A673 (cell line): ENCODE measurements around the gene ANTXRL. TPM values are rescaled to one million over a fixed set of nuclear protein-coding genes. Genes with fewer than 3 reads are reported as not detected.
"Not testable (repeated sequence)": the region's sequence is repeated elsewhere in the genome, so short reads cannot be mapped to it uniquely, and the experiment has no call there.

ENCODE experiments used
- BruUV-seq: library from RNA; stranded (reverse); fragments of 400-500 nt; replicated peaks from 2 replicates; lab custom pipeline; 2021; lab: Mats Ljungman, UMichigan
- CTCF ChIA-PET: fragments of 300-600 bp; sonication (Branson Sonifier 250); formaldehyde crosslinking; loops from one replicate; lab custom pipeline; 2022; ENCODE audit warnings: antibody characterized with exemption; lab: Charles Lee
- POLR2A ChIA-PET: fragments of 300-600 bp; sonication (Branson Sonifier 250); formaldehyde crosslinking; loops from one replicate; lab custom pipeline; 2022; ENCODE audit warnings: antibody characterized with exemption; ENCODE audit not compliant: low non-redundant PET; lab: Charles Lee
- DNase-seq: peaks from one replicate; pipeline ENCODE4 v3.0.0-alpha.2; 2015; ENCODE audit warnings: low spot score
- H3K27ac ChIP-seq: fragments of 200-600 bp; sonication (generic); 2 replicates; pipeline ENCODE4 v1.5.1; 2016; ENCODE audit warnings: mixed run types, low read depth, mild to moderate bottlenecking, mixed read lengths, antibody characterized with exemption, low read length; ENCODE audit not compliant: poor library complexity, severe bottlenecking
- H3K27me3 ChIP-seq: fragments of 200-600 bp; sonication (generic); replicated peaks from 2 replicates; pipeline ENCODE4 v1.6.1; 2017; ENCODE audit warnings: mixed run types, low read depth, mild to moderate bottlenecking, mixed read lengths, antibody characterized with exemption, low read length; ENCODE audit not compliant: insufficient read depth, poor library complexity
- H3K36me3 ChIP-seq: fragments of 200-600 bp; sonication (generic); 2 replicates; pipeline ENCODE4 v1.6.1; 2016; ENCODE audit warnings: mixed run types, mild to moderate bottlenecking, mixed read lengths, antibody characterized with exemption, low read length; ENCODE audit not compliant: insufficient read depth, poor library complexity, severe bottlenecking
- H3K4me1 ChIP-seq: fragments of 200-600 bp; sonication (generic); 2 replicates; pipeline ENCODE4 v1.6.1; 2017; ENCODE audit warnings: mixed run types, mild to moderate bottlenecking, mixed read lengths, antibody characterized with exemption, low read length; ENCODE audit not compliant: insufficient read depth, poor library complexity, severe bottlenecking
- H3K4me3 ChIP-seq: fragments of 200-600 bp; sonication (generic); 2 replicates; pipeline ENCODE4 v1.5.1; 2016; ENCODE audit warnings: low read depth, mixed run types, mild to moderate bottlenecking, mixed read lengths, low read length; ENCODE audit not compliant: poor library complexity, severe bottlenecking
- H3K9me3 ChIP-seq: fragments of 200-600 bp; sonication (generic); 2 replicates; pipeline ENCODE4 v1.6.1; 2016; ENCODE audit warnings: mixed run types, low read depth, mild to moderate bottlenecking, mixed read lengths, antibody characterized with exemption, low read length; ENCODE audit not compliant: poor library complexity, severe bottlenecking
- EZH2 ChIP-seq: fragments of 200-600 bp; sonication (generic); IDR thresholded peaks from 2 replicates; pipeline ENCODE4 v1.6.1; 2017; ENCODE audit warnings: borderline replicate concordance, low read depth, mild to moderate bottlenecking, mixed read lengths, antibody characterized with exemption, low read length; ENCODE audit not compliant: poor library complexity, severe bottlenecking
- intact Hi-C: fragments of 100-400 bp; cut with micrococcal nuclease; formaldehyde crosslinking; loops from one replicate; pipeline ENCODE4 v1.10.0; 2022; ENCODE audit not compliant: unreplicated experiment
- total RNA-seq: library from RNA; stranded (reverse); gene quantifications from 2 replicates; pipeline ENCODE4 v1.2.3, GENCODE V29; 2021
- TF ChIP-seq, protein P1 (sequence below): fragments of 300-800, 200-600 bp; sonication (generic); conservative IDR thresholded peaks from 2 replicates; pipeline ENCODE4 v1.5.1; 2017; ENCODE audit warnings: low read depth, mild to moderate bottlenecking, antibody characterized with exemption, low read length, moderate library complexity, mixed read lengths

Gene ANTXRL
- total RNA-seq, 1 experiment from 2014 or later: not detected

DNA sequence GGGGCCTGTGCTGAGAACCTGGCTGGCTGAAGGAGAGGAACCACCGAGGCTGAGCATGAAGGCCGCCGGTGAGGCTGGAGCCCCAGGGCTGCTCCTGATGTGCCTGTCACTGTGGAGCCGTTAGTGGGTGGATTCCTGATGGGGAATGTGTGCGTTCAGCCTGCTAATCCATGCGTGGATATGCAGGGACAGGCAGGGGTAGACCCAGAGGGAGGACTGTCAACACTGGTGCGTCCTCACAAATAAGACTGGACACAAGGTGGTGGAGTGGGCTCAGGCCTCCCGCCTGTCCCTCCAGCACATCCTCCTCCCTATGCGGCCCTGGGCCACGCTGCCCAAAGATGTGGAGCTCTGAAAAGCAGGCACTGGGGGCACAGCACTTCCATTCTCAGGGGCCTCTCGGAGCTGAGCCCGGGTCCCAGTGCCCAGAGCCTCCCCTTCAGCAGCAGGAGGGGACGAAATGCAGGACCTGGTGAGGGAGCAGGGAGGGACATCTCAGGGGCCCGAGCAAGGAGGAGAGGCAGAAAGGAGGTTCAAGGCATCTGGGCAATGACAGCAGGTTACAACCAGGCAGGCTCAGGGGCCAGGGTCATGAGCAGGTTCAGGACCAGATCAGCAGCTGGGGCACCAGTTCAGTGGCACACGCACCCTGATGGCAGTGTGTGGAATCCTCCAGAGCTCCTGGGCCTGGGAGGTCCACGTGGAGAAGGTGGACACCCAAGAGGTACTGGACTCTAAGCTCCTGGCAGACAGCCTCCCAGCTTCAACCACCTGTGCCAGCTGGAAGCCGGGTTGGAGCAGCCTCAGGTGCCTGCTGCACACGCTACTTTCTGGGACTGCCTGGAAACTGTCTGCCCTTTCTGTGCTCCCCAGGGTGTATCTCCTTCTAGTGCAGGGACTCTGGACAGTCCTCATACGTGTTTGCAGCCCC lies 33.5 kb upstream of the ANTXRL start:
- no TSS peak for BruUV-seq
- H3K4me1 ChIP-seq: no peaks in the 10 kb centered on the region
- H3K36me3 ChIP-seq: no peaks in the 10 kb centered on the region
- ChIA-PET CTCF (no interaction called here), POLR2A (no interaction called here)
- intact Hi-C loops: no loop called here
- TF ChIP-seq, protein P1, sequence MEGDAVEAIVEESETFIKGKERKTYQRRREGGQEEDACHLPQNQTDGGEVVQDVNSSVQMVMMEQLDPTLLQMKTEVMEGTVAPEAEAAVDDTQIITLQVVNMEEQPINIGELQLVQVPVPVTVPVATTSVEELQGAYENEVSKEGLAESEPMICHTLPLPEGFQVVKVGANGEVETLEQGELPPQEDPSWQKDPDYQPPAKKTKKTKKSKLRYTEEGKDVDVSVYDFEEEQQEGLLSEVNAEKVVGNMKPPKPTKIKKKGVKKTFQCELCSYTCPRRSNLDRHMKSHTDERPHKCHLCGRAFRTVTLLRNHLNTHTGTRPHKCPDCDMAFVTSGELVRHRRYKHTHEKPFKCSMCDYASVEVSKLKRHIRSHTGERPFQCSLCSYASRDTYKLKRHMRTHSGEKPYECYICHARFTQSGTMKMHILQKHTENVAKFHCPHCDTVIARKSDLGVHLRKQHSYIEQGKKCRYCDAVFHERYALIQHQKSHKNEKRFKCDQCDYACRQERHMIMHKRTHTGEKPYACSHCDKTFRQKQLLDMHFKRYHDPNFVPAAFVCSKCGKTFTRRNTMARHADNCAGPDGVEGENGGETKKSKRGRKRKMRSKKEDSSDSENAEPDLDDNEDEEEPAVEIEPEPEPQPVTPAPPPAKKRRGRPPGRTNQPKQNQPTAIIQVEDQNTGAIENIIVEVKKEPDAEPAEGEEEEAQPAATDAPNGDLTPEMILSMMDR: no peak
- TF ChIP-seq EZH2: no peak
- no peak for DNase-seq
- H3K27ac ChIP-seq: no peak overlapping the region
- H3K27me3 ChIP-seq: no peaks in the 10 kb centered on the region
- no peak overlapping the region for H3K4me3 ChIP-seq
- H3K9me3 ChIP-seq: no peaks in the 10 kb centered on the region

DNA sequence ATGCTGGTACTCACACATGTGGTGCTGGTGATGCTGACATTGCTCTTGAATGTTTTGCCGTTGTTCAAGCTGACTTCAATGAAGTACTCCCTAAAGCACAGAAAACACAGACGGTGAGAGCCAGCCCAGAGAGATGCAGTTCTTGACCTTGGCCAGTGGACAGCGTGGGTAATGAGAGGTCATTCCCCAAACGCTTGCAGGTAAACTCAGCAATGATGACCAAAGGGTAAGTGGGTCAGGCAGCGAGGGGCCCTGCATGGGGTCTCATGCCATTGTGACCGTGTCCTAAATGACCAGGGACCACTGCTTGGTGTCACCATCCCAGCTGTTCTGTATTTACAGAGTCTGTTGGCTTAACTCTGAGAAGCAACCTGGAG lies 32.8 kb upstream of the ANTXRL start:
- no peaks in the 10 kb centered on the region for H3K9me3 ChIP-seq
- ChIA-PET CTCF (no interaction called here), POLR2A (no interaction called here)
- DNase-seq: no peak
- TF ChIP-seq, protein P1: no peak
- no peak for TF ChIP-seq EZH2
- H3K27me3 ChIP-seq: no peaks in the 10 kb centered on the region
- H3K36me3 ChIP-seq: no peaks in the 10 kb centered on the region
- H3K4me1 ChIP-seq: no peaks in the 10 kb centered on the region
- BruUV-seq: no TSS peak
- intact Hi-C loops: no loop called here
- H3K27ac ChIP-seq: no peak overlapping the region
- H3K4me3 ChIP-seq: no peak overlapping the region

DNA sequence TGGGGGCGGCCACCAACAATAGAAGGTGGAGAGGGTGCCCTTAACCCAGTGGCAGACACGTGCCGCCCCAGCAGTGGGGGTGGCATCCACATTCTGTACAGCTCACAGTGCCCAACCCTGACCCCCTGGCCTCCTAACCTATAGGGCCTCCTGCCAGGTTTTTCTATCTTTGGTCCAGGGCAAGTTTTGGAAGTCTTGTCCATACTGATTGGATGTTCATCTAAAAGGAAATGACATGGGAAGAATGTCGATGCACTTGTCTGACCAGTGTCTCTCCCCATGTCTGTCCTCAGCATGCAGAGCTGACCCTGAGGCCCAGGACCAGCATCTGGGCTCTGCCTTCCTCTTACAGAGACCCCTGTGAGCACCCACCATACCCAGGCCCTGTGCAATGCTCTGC lies 32.3 kb upstream of the ANTXRL start:
- Histone ChIP-seq H3K4me3 (no peak overlapping the region), H3K27ac (no peak overlapping the region), H3K36me3 (no peaks in the 10 kb centered on the region), H3K27me3 (no peaks in the 10 kb centered on the region), H3K4me1 (no peaks in the 10 kb centered on the region), H3K9me3 (no peaks in the 10 kb centered on the region)
- ChIA-PET CTCF (no interaction called here), POLR2A (no interaction called here)
- TF ChIP-seq EZH2: no peak
- TF ChIP-seq, protein P1: no peak
- no TSS peak for BruUV-seq
- DNase-seq: no peak
- intact Hi-C loops: no loop called here

DNA sequence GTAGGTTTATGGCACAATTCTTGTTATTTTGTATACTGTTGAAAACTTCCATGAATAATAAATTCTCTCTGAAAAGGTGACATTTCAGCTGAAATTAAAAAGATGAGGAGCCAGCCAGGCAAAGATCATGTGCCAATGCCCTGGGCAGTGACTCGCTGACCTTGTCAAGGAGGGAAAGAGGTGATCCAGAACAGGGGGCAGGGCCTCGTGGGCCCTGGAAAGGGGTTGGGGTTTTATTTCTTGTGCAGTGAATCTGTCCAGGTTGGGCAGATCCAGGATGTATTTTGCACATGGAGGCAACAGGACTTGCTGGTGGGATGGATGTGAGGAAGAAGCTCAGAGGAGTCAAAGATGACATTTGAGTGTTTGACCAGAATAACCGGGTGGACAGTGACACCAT lies 31.6 kb upstream of the ANTXRL start:
- H3K4me3 ChIP-seq, CTCF ChIA-PET, H3K36me3 ChIP-seq, H3K27me3 ChIP-seq, H3K27ac ChIP-seq, BruUV-seq, H3K4me1 ChIP-seq, H3K9me3 ChIP-seq, DNase-seq, POLR2A ChIA-PET: not testable (repeated sequence)
- intact Hi-C loops: loop anchor here (5.0 kb wide), 1 partner anchor 788 kb away; no protein-coding TSS in a partner anchor
